Measurements from ENCODE around the gene CST6.
A peak's percentile ranks its signal among the peaks of the same experiment; 100 is the strongest.

Gene CST6, protein sequence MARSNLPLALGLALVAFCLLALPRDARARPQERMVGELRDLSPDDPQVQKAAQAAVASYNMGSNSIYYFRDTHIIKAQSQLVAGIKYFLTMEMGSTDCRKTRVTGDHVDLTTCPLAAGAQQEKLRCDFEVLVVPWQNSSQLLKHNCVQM

GRCh38 chr11:66011785-66012303 is at the start of gene CST6:
Gene CST6 (plus strand): TSS chr11:66012008. CDS start chr11:66012045, 37 bp downstream.
- no peaks in the 10 kb centered on the region for H3K4me1 ChIP-seq
- no peak for DNase-seq (ENCODE audit: low spot score in 2 of 2)
- H3K27me3 ChIP-seq (ENCODE audit: low read depth) = no peaks in the 10 kb centered on the region
- no peaks in the 10 kb centered on the region for H3K9me3 ChIP-seq
- in situ Hi-C loops (cut with MboI; ENCODE audit: low sequenced_read_pairs) = no loop called here
- no peak within 1 kb of the TSS for H3K4me3 ChIP-seq
- no peaks in the 10 kb centered on the region for H3K36me3 ChIP-seq (replicated peaks)

DNA sequence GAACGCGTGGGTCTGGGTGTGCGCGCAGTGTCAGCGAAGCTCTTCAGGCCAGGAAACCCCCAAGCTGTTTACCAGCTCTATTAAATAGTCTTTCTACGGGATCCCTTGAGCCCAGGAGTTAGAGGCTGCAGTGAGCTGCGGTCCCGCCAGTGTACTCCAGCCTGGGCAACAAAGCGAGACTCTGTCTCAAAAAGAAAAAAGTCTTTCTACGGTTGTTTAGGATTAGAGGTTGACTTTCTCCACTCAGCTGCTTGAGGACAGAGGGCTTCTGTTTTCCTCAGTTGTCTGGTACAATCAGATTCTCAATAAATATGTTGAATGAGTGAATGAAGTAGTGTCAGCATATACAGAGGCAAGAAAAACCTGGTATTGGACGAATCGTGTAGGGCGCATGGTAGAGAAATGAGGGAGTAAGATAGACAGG is 49.7 kb upstream of the CST6 start:
- in situ Hi-C loops (cut with MboI; ENCODE audit: low sequenced_read_pairs) = no loop called here
- Histone ChIP-seq H3K4me3 (peak overlapping the region; percentile 92), H3K36me3 (replicated peaks) (peaks cover 38% of the 10 kb centered on the region), H3K9me3 (no peaks in the 10 kb centered on the region), H3K27me3 (ENCODE audit: low read depth) (no peaks in the 10 kb centered on the region), H3K4me1 (peaks cover 13% of the 10 kb centered on the region)
- no peak for DNase-seq (ENCODE audit: low spot score in 2 of 2)

DNA sequence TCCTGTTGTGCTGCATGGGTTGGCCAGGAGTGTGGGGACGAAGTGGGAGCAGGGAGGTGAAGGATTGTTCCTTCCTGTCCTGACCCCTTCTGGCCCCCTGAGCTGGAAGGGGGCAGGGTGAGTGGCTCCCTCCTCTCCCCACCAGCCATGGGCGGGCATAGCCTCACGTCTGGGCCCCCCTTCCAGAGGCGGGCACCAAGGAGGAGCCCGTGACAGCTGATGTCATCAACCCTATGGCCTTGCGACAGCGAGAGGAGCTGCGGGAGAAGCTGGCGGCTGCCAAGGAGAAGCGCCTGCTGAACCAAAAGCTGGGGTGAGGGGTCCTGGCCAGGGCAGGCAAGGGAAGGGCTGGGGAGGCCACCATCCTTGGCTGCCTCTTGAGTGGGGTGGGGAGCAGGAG is 46.9 kb upstream of the CST6 start:
- H3K27me3 ChIP-seq (ENCODE audit: low read depth) = no peaks in the 10 kb centered on the region
- H3K4me3 ChIP-seq = no peak overlapping the region
- no peak for DNase-seq (ENCODE audit: low spot score in 2 of 2)
- H3K36me3 ChIP-seq (replicated peaks) = peaks cover 61% of the 10 kb centered on the region
- in situ Hi-C loops (cut with MboI; ENCODE audit: low sequenced_read_pairs) = no loop called here
- H3K9me3 ChIP-seq = no peaks in the 10 kb centered on the region
- H3K4me1 ChIP-seq = peaks cover 13% of the 10 kb centered on the region

DNA sequence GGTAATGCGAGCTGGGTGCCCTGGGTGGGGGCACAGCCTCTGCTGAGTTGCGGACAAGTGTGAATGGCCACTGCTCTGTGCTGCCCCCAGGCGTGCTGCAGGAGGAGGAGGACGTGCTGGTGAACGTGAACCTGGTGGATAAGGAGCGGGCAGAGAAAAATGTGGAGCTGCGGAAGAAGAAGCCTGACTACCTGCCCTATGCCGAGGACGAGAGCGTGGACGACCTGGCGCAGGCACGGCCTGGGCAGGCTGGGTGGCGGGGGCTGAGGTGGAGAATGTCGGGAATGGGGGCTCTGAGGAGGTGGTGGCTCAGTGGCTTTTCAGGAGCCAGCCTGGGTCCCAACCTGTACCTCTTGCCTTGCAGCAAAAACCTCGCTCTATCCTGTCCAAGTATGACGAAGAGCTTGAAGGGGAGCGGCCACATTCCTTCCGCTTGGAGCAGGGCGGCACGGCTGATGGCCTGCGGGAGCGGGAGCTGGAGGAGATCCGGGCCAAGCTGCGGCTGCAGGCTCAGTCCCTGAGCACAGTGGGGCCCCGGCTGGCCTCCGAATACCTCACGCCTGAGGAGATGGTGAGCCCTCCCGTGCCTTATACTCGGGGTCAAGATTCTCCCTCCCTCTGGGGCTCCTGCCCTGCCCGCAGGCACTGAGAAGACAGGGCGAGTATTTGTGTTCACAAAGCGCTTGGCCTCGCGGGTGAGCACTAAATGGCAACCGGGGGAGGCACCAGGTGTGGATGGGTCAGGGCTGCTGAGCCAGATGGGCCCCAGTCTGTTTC is 45.6 kb upstream of the CST6 start:
- no peaks in the 10 kb centered on the region for H3K9me3 ChIP-seq
- H3K27me3 ChIP-seq (ENCODE audit: low read depth) = no peaks in the 10 kb centered on the region
- DNase-seq (ENCODE audit: low spot score in 2 of 2) = no peak
- no peak overlapping the region for H3K4me3 ChIP-seq
- peaks cover 64% of the 10 kb centered on the region for H3K36me3 ChIP-seq (replicated peaks)
- in situ Hi-C loops (cut with MboI; ENCODE audit: low sequenced_read_pairs) = no loop called here
- peaks cover 11% of the 10 kb centered on the region for H3K4me1 ChIP-seq

DNA sequence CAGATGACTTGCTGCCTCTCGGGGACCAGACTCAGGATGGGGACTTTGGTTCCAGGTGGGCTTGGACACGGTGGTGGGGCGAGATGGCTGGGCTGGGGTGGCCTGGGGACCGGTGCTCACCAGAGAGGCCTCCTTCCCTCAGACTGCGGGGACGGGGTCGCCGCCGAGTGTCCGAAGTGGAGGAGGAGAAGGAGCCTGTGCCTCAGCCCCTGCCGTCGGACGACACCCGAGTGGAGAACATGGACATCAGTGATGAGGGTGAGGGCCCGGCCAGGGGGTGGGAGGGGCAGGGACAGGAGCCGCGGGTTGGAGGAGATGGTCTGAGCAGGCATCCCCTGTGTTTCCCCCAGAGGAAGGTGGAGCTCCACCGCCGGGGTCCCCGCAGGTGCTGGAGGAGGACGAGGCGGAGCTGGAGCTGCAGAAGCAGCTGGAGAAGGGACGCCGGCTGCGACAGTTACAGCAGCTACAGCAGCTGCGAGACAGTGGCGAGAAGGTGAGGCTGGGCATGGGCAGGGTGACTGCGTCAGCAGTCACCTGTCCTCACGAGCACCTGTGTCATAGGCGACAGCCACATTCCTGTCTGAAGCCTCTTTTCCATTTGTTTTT is 44.4 kb upstream of the CST6 start:
- peaks cover 7% of the 10 kb centered on the region for H3K4me1 ChIP-seq
- peaks cover 61% of the 10 kb centered on the region for H3K36me3 ChIP-seq (replicated peaks)
- no peaks in the 10 kb centered on the region for H3K9me3 ChIP-seq
- no peak overlapping the region for H3K4me3 ChIP-seq
- no peaks in the 10 kb centered on the region for H3K27me3 ChIP-seq (ENCODE audit: low read depth)
- no peak for DNase-seq (ENCODE audit: low spot score in 2 of 2)
- in situ Hi-C loops (cut with MboI; ENCODE audit: low sequenced_read_pairs) = no loop called here

- in situ Hi-C loops (cut with MboI; ENCODE audit: low sequenced_read_pairs) = no loop called here
- Histone ChIP-seq H3K4me3 (no peak overlapping the region), H3K4me1 (no peaks in the 10 kb centered on the region), H3K9me3 (no peaks in the 10 kb centered on the region), H3K27me3 (ENCODE audit: low read depth) (no peaks in the 10 kb centered on the region), H3K36me3 (replicated peaks) (peaks cover 67% of the 10 kb centered on the region)
- DNase-seq (ENCODE audit: low spot score in 2 of 2) = no peak
Observed at GRCh38 chr11:65968600-65969482, 43.0 kb upstream of the CST6 start.

GRCh38 chr11:65972116-65972515 is 39.7 kb upstream of the CST6 start:
- Histone ChIP-seq H3K27me3 (ENCODE audit: low read depth) (no peaks in the 10 kb centered on the region), H3K4me3 (no peak overlapping the region), H3K36me3 (replicated peaks) (peaks cover 43% of the 10 kb centered on the region), H3K4me1 (no peaks in the 10 kb centered on the region), H3K9me3 (no peaks in the 10 kb centered on the region)
- in situ Hi-C loops (cut with MboI; ENCODE audit: low sequenced_read_pairs) = no loop called here
- no peak for DNase-seq (ENCODE audit: low spot score in 2 of 2)

DNA sequence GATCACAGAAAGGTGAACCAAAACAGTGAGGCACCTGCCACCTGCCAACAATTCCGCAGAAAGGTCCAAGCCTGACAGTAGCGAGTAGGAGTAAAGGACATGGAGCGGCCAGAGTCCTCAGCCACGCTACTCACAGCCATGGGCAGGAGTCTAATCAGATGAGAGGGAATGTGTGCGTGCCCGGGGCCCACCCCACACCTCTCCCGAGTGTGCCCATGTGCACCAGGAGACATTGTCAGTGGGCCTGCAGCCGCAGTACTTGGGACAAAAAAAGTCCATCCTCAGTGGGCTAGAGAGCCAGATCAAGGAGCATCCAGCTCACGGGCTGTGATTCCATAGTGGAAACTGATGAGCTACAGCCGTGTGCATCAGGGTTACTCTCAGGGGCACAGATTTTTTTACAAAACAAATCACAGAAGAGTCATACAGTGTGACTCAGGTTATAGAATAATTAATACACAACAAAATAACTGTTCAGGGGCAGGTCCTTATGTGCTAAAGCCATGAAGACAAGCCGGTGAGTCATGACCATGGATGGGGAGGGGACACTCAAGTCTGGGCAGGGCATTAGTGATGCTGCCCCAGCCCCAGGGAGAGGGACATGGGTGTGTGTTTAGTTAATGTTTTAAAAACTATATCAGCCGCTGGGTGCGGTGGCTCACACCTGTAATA is 38.2 kb upstream of the CST6 start:
- H3K36me3 ChIP-seq (replicated peaks) = peaks cover 45% of the 10 kb centered on the region
- no peak overlapping the region for H3K4me3 ChIP-seq
- in situ Hi-C loops (cut with MboI; ENCODE audit: low sequenced_read_pairs) = no loop called here
- no peak for DNase-seq (ENCODE audit: low spot score in 2 of 2)
- no peaks in the 10 kb centered on the region for H3K27me3 ChIP-seq (ENCODE audit: low read depth)
- H3K9me3 ChIP-seq = no peaks in the 10 kb centered on the region
- no peaks in the 10 kb centered on the region for H3K4me1 ChIP-seq

DNA sequence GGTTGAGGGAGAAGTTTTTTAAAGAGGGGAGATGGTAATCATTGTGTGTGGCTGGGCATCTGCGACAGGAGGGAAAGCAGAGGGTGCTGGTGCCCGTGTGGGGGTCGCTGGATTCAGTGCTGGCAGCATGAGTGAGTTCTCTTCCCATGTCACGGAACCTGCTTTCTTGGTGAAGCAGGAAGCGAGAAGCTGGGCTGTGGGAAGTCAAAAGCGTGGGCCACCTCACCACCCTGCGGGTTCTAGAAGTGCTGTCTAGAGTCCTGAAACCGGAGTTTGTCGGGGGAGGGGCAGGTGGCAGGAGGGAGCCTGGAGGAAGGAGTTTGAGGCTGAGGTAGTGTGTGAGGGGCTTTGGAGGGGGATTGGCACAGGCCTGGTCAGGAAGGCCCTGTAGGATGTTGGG is 36.0 kb upstream of the CST6 start:
- no peaks in the 10 kb centered on the region for H3K4me1 ChIP-seq
- in situ Hi-C loops (cut with MboI; ENCODE audit: low sequenced_read_pairs) = no loop called here

GRCh38 chr11:65976216-65977176 is 35.3 kb upstream of the CST6 start:
- no peak for DNase-seq (ENCODE audit: low spot score in 2 of 2)
- H3K4me1 ChIP-seq = no peaks in the 10 kb centered on the region
- H3K4me3 ChIP-seq = no peak overlapping the region
- in situ Hi-C loops (cut with MboI; ENCODE audit: low sequenced_read_pairs) = no loop called here
- H3K36me3 ChIP-seq (replicated peaks) = peaks cover 31% of the 10 kb centered on the region
- H3K27me3 ChIP-seq (ENCODE audit: low read depth) = no peaks in the 10 kb centered on the region
- H3K9me3 ChIP-seq = no peaks in the 10 kb centered on the region

More for the DNA sequence above, 36.0 kb upstream of the CST6 start:
- Histone ChIP-seq H3K36me3 (replicated peaks) (peaks cover 31% of the 10 kb centered on the region), H3K27me3 (ENCODE audit: low read depth) (no peaks in the 10 kb centered on the region), H3K4me3 (no peak overlapping the region), H3K9me3 (no peaks in the 10 kb centered on the region)
- no peak for DNase-seq (ENCODE audit: low spot score in 2 of 2)

DNA sequence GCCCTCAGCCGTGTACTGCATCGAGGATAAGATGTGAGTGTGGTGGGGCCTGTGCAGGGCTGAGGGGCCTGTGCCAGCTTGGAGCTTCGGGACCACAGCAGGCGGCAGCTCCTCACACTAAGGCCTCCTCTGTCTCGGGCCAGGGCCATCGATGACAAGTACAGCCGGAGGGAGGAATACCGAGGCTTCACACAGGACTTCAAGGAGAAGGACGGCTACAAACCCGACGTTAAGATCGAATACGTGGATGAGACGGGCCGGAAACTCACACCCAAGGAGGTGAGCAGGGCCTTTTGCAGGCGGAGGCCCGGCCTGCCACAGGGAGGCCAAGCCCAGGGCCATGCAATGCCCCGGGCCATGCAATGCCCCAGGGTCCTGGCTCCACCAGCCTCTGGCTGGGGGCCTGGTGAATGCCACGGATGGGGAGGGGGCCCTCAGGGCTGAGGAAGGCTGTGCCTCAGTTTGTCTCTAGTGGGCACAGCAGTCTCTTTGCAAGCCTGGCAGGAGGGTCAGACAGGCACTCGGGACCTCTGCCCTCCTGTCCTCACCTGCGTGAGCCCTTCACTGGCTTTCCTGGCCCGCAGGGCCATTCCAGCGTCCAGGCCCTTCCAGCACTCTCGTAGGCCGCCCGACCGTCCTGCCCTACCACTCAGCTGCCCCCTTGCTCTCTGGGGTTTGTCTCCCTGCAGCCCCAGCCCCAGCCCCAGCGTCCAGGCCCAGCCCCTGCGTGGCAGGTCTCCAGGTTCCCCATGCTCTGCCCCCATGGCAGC is 34.0 kb upstream of the CST6 start:
- in situ Hi-C loops (cut with MboI; ENCODE audit: low sequenced_read_pairs) = no loop called here
- H3K36me3 ChIP-seq (replicated peaks) = peaks cover 31% of the 10 kb centered on the region
- DNase-seq (ENCODE audit: low spot score in 2 of 2) = no peak
- no peaks in the 10 kb centered on the region for H3K9me3 ChIP-seq
- no peak overlapping the region for H3K4me3 ChIP-seq
- H3K4me1 ChIP-seq = no peaks in the 10 kb centered on the region
- no peaks in the 10 kb centered on the region for H3K27me3 ChIP-seq (ENCODE audit: low read depth)
